IMR-90 (cell line): ENCODE data around the gene CDS2. TPM values are rescaled to one million over a fixed set of nuclear protein-coding genes. Genes with fewer than 3 reads are reported as not detected.

Source experiments
- ATAC-seq: fragments of 200-7000 bp; cut with Tn5 transposase; 2 replicates; pipeline ENCODE4 v1.9.1; 2020; ENCODE audit warnings: low read depth, mild to moderate bottlenecking, moderate library complexity
- BruUV-seq: library from RNA; stranded (reverse); fragments of 400-500 nt; replicated peaks from 2 replicates; lab custom pipeline; 2021; lab: Mats Ljungman, UMichigan
- CTCF ChIA-PET: fragments of 300-600 bp; formaldehyde crosslinking; extraction: SDS; loops from one replicate; lab custom pipeline; 2021; ENCODE audit warnings: antibody characterized with exemption; lab: Yijun Ruan, JAX
- POLR2A ChIA-PET: fragments of 300-600 bp; sonication (Branson Sonifier 250); formaldehyde crosslinking; loops from one replicate; lab custom pipeline; 2022; ENCODE audit warnings: antibody characterized with exemption; ENCODE audit not compliant: unreplicated experiment; lab: Charles Lee
- DNase-seq: peaks from one replicate; pipeline ENCODE4 v3.0.0; 2013
- H2AFZ ChIP-seq: replicated peaks from 2 replicates; pipeline ENCODE3; 2013; ENCODE audit warnings: low read length, mild to moderate bottlenecking; ENCODE audit not compliant: poor library complexity
- H2AK5ac ChIP-seq: 2 replicates; pipeline ENCODE4 v1.6.1; 2013; ENCODE audit warnings: low read depth, low read length, inconsistent platforms
- H2AK9ac ChIP-seq: replicated peaks from 2 replicates; pipeline ENCODE3; 2013; ENCODE audit warnings: mild to moderate bottlenecking, low read depth, low read length, moderate library complexity; ENCODE audit not compliant: poor library complexity
- H2BK120ac ChIP-seq: 2 replicates; pipeline ENCODE4 v1.6.1; 2013; ENCODE audit warnings: low read depth, low read length, inconsistent platforms
- H2BK15ac ChIP-seq: 3 replicates; pipeline ENCODE4 v1.6.1; 2013; ENCODE audit warnings: low read depth, low read length, inconsistent platforms
- H2BK20ac ChIP-seq: 2 replicates; pipeline ENCODE4 v1.6.1; 2013; ENCODE audit warnings: low read depth, mild to moderate bottlenecking, inconsistent platforms, low read length, moderate library complexity
- H2BK5ac ChIP-seq: 2 replicates; pipeline ENCODE4 v1.6.1; 2013; ENCODE audit warnings: mild to moderate bottlenecking, low read depth, low read length, inconsistent platforms; ENCODE audit not compliant: poor library complexity, severe bottlenecking
- H3K14ac ChIP-seq: replicated peaks from 2 replicates; pipeline ENCODE4 v1.6.1; 2013; ENCODE audit warnings: low read depth, low read length, inconsistent platforms
- H3K18ac ChIP-seq: 2 replicates; pipeline ENCODE4 v1.6.1; 2013; ENCODE audit warnings: low read depth, low read length, control low read depth
- H3K23ac ChIP-seq: 2 replicates; pipeline ENCODE4 v1.6.1; 2013; ENCODE audit warnings: low read depth, low read length, inconsistent platforms
- H3K27ac ChIP-seq: 2 replicates; pipeline ENCODE4 v1.5.1; 2013; ENCODE audit warnings: mild to moderate bottlenecking, control low read depth, low read length; ENCODE audit not compliant: insufficient read depth
- H3K27me3 ChIP-seq: 2 replicates; pipeline ENCODE4 v1.6.1; 2013; ENCODE audit warnings: low read length; ENCODE audit not compliant: control insufficient read depth, insufficient read depth
- H3K36me3 ChIP-seq: 2 replicates; pipeline ENCODE4 v1.6.1; 2013; ENCODE audit warnings: low read length, mixed read lengths; ENCODE audit not compliant: control insufficient read depth, insufficient read depth
- H3K4ac ChIP-seq: 2 replicates; pipeline ENCODE4 v1.6.1; 2013; ENCODE audit warnings: low read depth, low read length, inconsistent platforms
- H3K4me1 ChIP-seq: 2 replicates; pipeline ENCODE4 v1.6.1; 2013; ENCODE audit warnings: low read length, mixed read lengths; ENCODE audit not compliant: control insufficient read depth, insufficient read depth
- H3K4me2 ChIP-seq: 2 replicates; pipeline ENCODE4 v1.6.1; 2013; ENCODE audit warnings: low read depth, mild to moderate bottlenecking, control low read depth, low read length, moderate library complexity
- H3K4me3 ChIP-seq: 2 replicates; pipeline ENCODE4 v1.5.1; 2013; ENCODE audit warnings: low read depth, mild to moderate bottlenecking, control low read depth, low read length, moderate library complexity; ENCODE audit not compliant: insufficient read depth
- H3K56ac ChIP-seq: 2 replicates; pipeline ENCODE4 v1.6.1; 2013; ENCODE audit warnings: low read length, inconsistent platforms; ENCODE audit not compliant: insufficient read depth; ENCODE audit errors: extremely low read depth
- H3K79me1 ChIP-seq, 2 experiments: 2 replicates each; pipeline ENCODE4 v1.6.1; 2013; ENCODE audit warnings: low read length in 2 of 2, inconsistent platforms in 1 of 2, low read depth in 1 of 2
- H3K9ac ChIP-seq: 2 replicates; pipeline ENCODE4 v1.6.1; 2013; ENCODE audit warnings: low read depth, low read length, control low read depth
- H3K9me1 ChIP-seq: 2 replicates; pipeline ENCODE4 v1.6.1; 2013; ENCODE audit warnings: low read length, inconsistent platforms; ENCODE audit not compliant: insufficient read depth
- H3K9me3 ChIP-seq: 2 replicates; pipeline ENCODE4 v1.6.1; 2013; ENCODE audit warnings: low read length; ENCODE audit not compliant: control insufficient read depth, insufficient read depth
- H4K20me1 ChIP-seq: 2 replicates; pipeline ENCODE4 v1.6.1; 2013; ENCODE audit warnings: low read length, inconsistent platforms; ENCODE audit not compliant: insufficient read depth
- H4K5ac ChIP-seq: 2 replicates; pipeline ENCODE4 v1.6.1; 2013; ENCODE audit warnings: mild to moderate bottlenecking, low read depth, low read length, control low read depth
- H4K8ac ChIP-seq, 2 experiments: 2 replicates each; pipeline ENCODE4 v1.6.1; 2013; ENCODE audit warnings: low read depth in 2 of 2, low read length in 2 of 2, control low read depth in 1 of 2, inconsistent platforms in 1 of 2
- H4K91ac ChIP-seq: 2 replicates; pipeline ENCODE4 v1.6.1; 2013; ENCODE audit warnings: low read depth, low read length, inconsistent platforms; ENCODE audit not compliant: insufficient read depth
- BHLHE40 ChIP-seq: fragments of 150-350 bp; IDR thresholded peaks from 2 replicates; pipeline ENCODE4 v1.6.1; 2016; ENCODE audit warnings: mild to moderate bottlenecking, low read depth, low read length
- CEBPB ChIP-seq: IDR thresholded peaks from 2 replicates; pipeline ENCODE4 v1.6.1; 2012; ENCODE audit warnings: low read depth, low read length, improper control_type of control experiment
- CHD1 ChIP-seq: IDR thresholded peaks from 2 replicates; pipeline ENCODE4 v1.6.1; 2012; ENCODE audit warnings: low read depth, low read length, improper control_type of control experiment
- CTCF ChIP-seq: conservative IDR thresholded peaks from 2 replicates; pipeline ENCODE4 v1.5.1; 2012; ENCODE audit warnings: mild to moderate bottlenecking, low read depth, low read length, improper control_type of control experiment
- ELK1 ChIP-seq: fragments of 150-350 bp; IDR thresholded peaks from 2 replicates; pipeline ENCODE4 v1.6.1; 2016; ENCODE audit warnings: low read depth, mild to moderate bottlenecking, low read length, moderate library complexity, borderline replicate concordance
- FOS ChIP-seq: fragments of 150-350 bp; IDR thresholded peaks from 2 replicates; pipeline ENCODE4 v1.6.1; 2016; ENCODE audit warnings: low read depth, low read length
- MAFK ChIP-seq: IDR thresholded peaks from 2 replicates; pipeline ENCODE4 v1.6.1; 2012; ENCODE audit warnings: low read depth, low read length, improper control_type of control experiment
- MAZ ChIP-seq: IDR thresholded peaks from 2 replicates; pipeline ENCODE4 v1.6.1; 2012; ENCODE audit warnings: low read depth, mild to moderate bottlenecking, low read length, improper control_type of control experiment, moderate library complexity, borderline replicate concordance
- MXI1 ChIP-seq: IDR thresholded peaks from 2 replicates; pipeline ENCODE4 v1.6.1; 2012; ENCODE audit warnings: low read depth, mild to moderate bottlenecking, low read length, moderate library complexity, borderline replicate concordance
- NFE2L2 ChIP-seq: fragments of 150-350 bp; IDR thresholded peaks from 2 replicates; pipeline ENCODE4 v1.6.1; 2016; ENCODE audit warnings: low read depth, mild to moderate bottlenecking, low read length
- POLR2A ChIP-seq: IDR thresholded peaks from 2 replicates; pipeline ENCODE4 v1.6.1; 2012; ENCODE audit warnings: mild to moderate bottlenecking, low read depth, low read length
- RAD21 ChIP-seq: IDR thresholded peaks from 2 replicates; pipeline ENCODE4 v1.6.1; 2012; ENCODE audit warnings: low read length, improper control_type of control experiment
- RCOR1 ChIP-seq: IDR thresholded peaks from 2 replicates; pipeline ENCODE4 v1.6.1; 2012; ENCODE audit warnings: mild to moderate bottlenecking, low read length, improper control_type of control experiment; ENCODE audit not compliant: insufficient replicate concordance
- RFX5 ChIP-seq: IDR thresholded peaks from 2 replicates; pipeline ENCODE4 v1.8.0; 2012; ENCODE audit warnings: low read depth, mild to moderate bottlenecking, low read length, moderate library complexity
- SMC3 ChIP-seq: fragments of 150-350 bp; IDR thresholded peaks from 2 replicates; pipeline ENCODE4 v1.6.1; 2016; ENCODE audit warnings: low read depth, mild to moderate bottlenecking, antibody characterized with exemption, low read length, moderate library complexity
- USF2 ChIP-seq: fragments of 150-350 bp; IDR thresholded peaks from 2 replicates; pipeline ENCODE4 v1.6.1; 2017; ENCODE audit warnings: mild to moderate bottlenecking, antibody characterized with exemption, low read length, low read depth
- WGBS, 2 experiments: methylation state at CpG; one replicate each; pipeline versions ENCODE4 v1.1.5 to v1.1.7; 2013; ENCODE audit warnings: missing lambda C conversion rate in 2 of 2; ENCODE audit not compliant: insufficient read length in 1 of 2; ENCODE audit errors: extremely low coverage in 2 of 2; 5-methylcytosine and 5-hydroxymethylcytosine counted together
- dilution Hi-C: fragments of 300-500 bp; cut with HindIII; formaldehyde crosslinking; loops from one replicate; pipeline ENCODE4 v1.14.3; 2018; ENCODE audit warnings: low sequenced_read_pairs; ENCODE audit not compliant: unreplicated experiment
- in situ Hi-C: fragments of 300-500 bp; cut with MboI; formaldehyde crosslinking; loops from 3 replicates; pipeline ENCODE4 v1.14.3; 2019; ENCODE audit warnings: low sequenced_read_pairs, inconsistent platforms, mixed read lengths
- intact Hi-C: fragments of 100-400 bp; cut with micrococcal nuclease; formaldehyde crosslinking; loops from 2 replicates; pipeline ENCODE4 v1.10.0; 2022
- polyA plus RNA-seq, 3 experiments: library from polyadenylated mRNA; depleted of rRNA; stranded (reverse); fragments of >200 nt; gene quantifications; 2 replicates each; pipeline ENCODE4 v1.2.3, GENCODE V29; 2012; ENCODE audit warnings: low replicate concordance in 1 of 3
- total RNA-seq: library from RNA; depleted of rRNA; stranded (reverse); fragments of >200 nt; gene quantifications from 2 replicates; pipeline ENCODE4 v1.2.3, GENCODE V29; 2012

The CDS2 gene
- total and polyA plus RNA-seq, 2 of the 4 experiments (the other 2 are of a cell fraction), result 17.0 to 47.1 TPM

GRCh38 chr20:5092765-5093339 lies 34.0 kb upstream of the CDS2 start:
- H4K20me1 ChIP-seq, result no peaks in the 10 kb centered on the region
- in situ Hi-C loops, result no loop called here
- H3K9ac ChIP-seq, result no peak overlapping the region
- no peak overlapping the region for H3K56ac ChIP-seq
- H4K8ac ChIP-seq, result no peak overlapping the region
- dilution Hi-C loops, result no loop called here
- no peak overlapping the region for H4K91ac ChIP-seq
- H3K14ac ChIP-seq, result no peak overlapping the region
- H2BK120ac ChIP-seq, result no peak overlapping the region
- intact Hi-C loops, result no loop called here
- no peak overlapping the region for H3K18ac ChIP-seq
- H3K23ac ChIP-seq, result no peak overlapping the region
- H2AK9ac ChIP-seq, result no peak overlapping the region
- H3K4me1 ChIP-seq, result no peaks in the 10 kb centered on the region
- H3K4ac ChIP-seq, result no peak overlapping the region
- no peak for TF ChIP-seq BHLHE40
- no peak for TF ChIP-seq MAFK
- TF ChIP-seq RAD21, result no peak
- no peak for TF ChIP-seq USF2
- TF ChIP-seq POLR2A, result no peak
- TF ChIP-seq NFE2L2, result no peak
- no peak for TF ChIP-seq CTCF
- TF ChIP-seq ELK1, result no peak
- TF ChIP-seq CEBPB, result no peak
- TF ChIP-seq RCOR1, result no peak
- no peak for TF ChIP-seq RFX5
- TF ChIP-seq FOS, result no peak
- TF ChIP-seq MAZ, result no peak
- TF ChIP-seq CHD1, result no peak
- no peak for TF ChIP-seq MXI1
- no peak for TF ChIP-seq SMC3
- no peak overlapping the region for H3K4me2 ChIP-seq
- H3K27me3 ChIP-seq, result no peaks in the 10 kb centered on the region
- H2BK15ac ChIP-seq, result no peak overlapping the region
- BruUV-seq, result no TSS peak
- H2AK5ac ChIP-seq, result no peak overlapping the region
- H3K9me3 ChIP-seq, result no peaks in the 10 kb centered on the region
- H3K36me3 ChIP-seq, result peaks cover 15% of the 10 kb centered on the region
- DNase-seq (no peak), ATAC-seq (no peak)
- no peak overlapping the region for H2BK20ac ChIP-seq
- H3K79me1 ChIP-seq, result no peaks in the 10 kb centered on the region
- ChIA-PET CTCF (no interaction called here), POLR2A (no interaction called here)
- H2BK5ac ChIP-seq, result no peak overlapping the region
- no peak overlapping the region for H3K27ac ChIP-seq
- H3K4me3 ChIP-seq, result no peak overlapping the region
- H2AFZ ChIP-seq, result no peak overlapping the region
- H3K9me1 ChIP-seq, result peaks cover 2% of the 10 kb centered on the region; the same call in 1 of the 2 replicates
- no peak overlapping the region for H4K5ac ChIP-seq
- no CpG with 5 or more reads among the region's 4 CpGs for WGBS, 2 experiments
